GM23248 (cell line): ENCODE results near the gene VWA5B1. TPM values are rescaled to one million over a fixed set of nuclear protein-coding genes. Genes with fewer than 3 reads are reported as not detected.

Source experiments
- DNase-seq: peaks from one replicate; pipeline ENCODE4 v3.0.0-alpha.2; 2015
- H2AFZ ChIP-seq: fragments of 200-600 bp; sonication (generic); 2 replicates; pipeline ENCODE4 v1.6.1; 2016; ENCODE audit warnings: antibody characterized with exemption
- H3F3A ChIP-seq: fragments of 200-600 bp; sonication (generic); 2 replicates; pipeline ENCODE4 v1.6.1; 2016; ENCODE audit warnings: mild to moderate bottlenecking, antibody characterized with exemption, mixed run types; ENCODE audit not compliant: insufficient read depth
- H3K27ac ChIP-seq: fragments of 200-600 bp; sonication (generic); 2 replicates; pipeline ENCODE4 v1.5.1; 2016; ENCODE audit warnings: mild to moderate bottlenecking
- H3K27me3 ChIP-seq: fragments of 200-600 bp; sonication (generic); replicated peaks from 2 replicates; pipeline ENCODE4 v1.6.1; 2016; ENCODE audit warnings: mild to moderate bottlenecking; ENCODE audit not compliant: insufficient read depth
- H3K36me3 ChIP-seq: fragments of 200-600 bp; sonication (generic); 2 replicates; pipeline ENCODE4 v1.6.1; 2016; ENCODE audit warnings: low read depth, mild to moderate bottlenecking
- H3K4me1 ChIP-seq: fragments of 200-600 bp; sonication (generic); 2 replicates; pipeline ENCODE4 v1.6.1; 2016; ENCODE audit warnings: mild to moderate bottlenecking; ENCODE audit not compliant: insufficient read depth
- H3K4me2 ChIP-seq: fragments of 200-600 bp; sonication (generic); one replicate; pipeline ENCODE4 v1.6.1; 2016; ENCODE audit warnings: mild to moderate bottlenecking; ENCODE audit not compliant: unreplicated experiment
- H3K4me3 ChIP-seq: fragments of 200-600 bp; sonication (generic); 2 replicates; pipeline ENCODE4 v1.5.1; 2016; ENCODE audit warnings: mild to moderate bottlenecking
- H3K79me2 ChIP-seq: fragments of 200-600 bp; sonication (generic); 2 replicates; pipeline ENCODE4 v1.6.1; 2016; ENCODE audit warnings: mild to moderate bottlenecking; ENCODE audit not compliant: insufficient read depth
- H3K9ac ChIP-seq: fragments of 200-600 bp; sonication (generic); 2 replicates; pipeline ENCODE4 v1.6.1; 2016; ENCODE audit warnings: mild to moderate bottlenecking
- H3K9me2 ChIP-seq: fragments of 200-600 bp; sonication (generic); 2 replicates; pipeline ENCODE4 v1.6.1; 2016; ENCODE audit warnings: mixed run types, mild to moderate bottlenecking, moderate library complexity; ENCODE audit not compliant: insufficient read depth
- H3K9me3 ChIP-seq: fragments of 200-600 bp; sonication (generic); one replicate; pipeline ENCODE4 v1.6.1; 2017; ENCODE audit warnings: low read depth
- H4K20me1 ChIP-seq: fragments of 200-600 bp; sonication (generic); 2 replicates; pipeline ENCODE4 v1.6.0; 2016; ENCODE audit not compliant: insufficient read depth
- EZH2 ChIP-seq: fragments of 200-600 bp; sonication (generic); IDR thresholded peaks from 2 replicates; pipeline ENCODE4 v1.6.1; 2018; ENCODE audit warnings: antibody characterized with exemption, mild to moderate bottlenecking; ENCODE audit not compliant: insufficient read depth, poor library complexity, severe bottlenecking
- EZH2phosphoT487 ChIP-seq: fragments of 200-600 bp; sonication (generic); IDR thresholded peaks from 2 replicates; pipeline ENCODE4 v1.6.1; 2018; ENCODE audit warnings: antibody characterized with exemption, moderate library complexity, mild to moderate bottlenecking, low read depth; ENCODE audit not compliant: insufficient read depth
- WGBS, 2 experiments: methylation state at CpG; one replicate each; pipeline ENCODE4 v1.1.6; 2015 to 2017; ENCODE audit warnings: low lambda C conversion rate in 2 of 2, low coverage in 1 of 2; ENCODE audit errors: missing lambda C conversion rate in 2 of 2; 5-methylcytosine and 5-hydroxymethylcytosine counted together
- in situ Hi-C: fragments of 300-500 bp; cut with MboI; formaldehyde crosslinking; loops from 2 replicates; pipeline ENCODE4 v1.15.0; 2020
- polyA plus RNA-seq: library from polyadenylated mRNA; unstranded; fragments of >200 nt; fragmentation: Nextera tagmentation; extraction: Ambion mirVana; gene quantifications from 2 replicates; pipeline ENCODE4 v1.2.1, GENCODE V29; 2016
- total RNA-seq: library from RNA; depleted of rRNA; stranded (reverse); fragments of >200 nt; shearing (Covaris generic); gene quantifications from 2 replicates; pipeline ENCODE4 v1.2.3, GENCODE V29; 2014

Gene VWA5B1
- total and polyA plus RNA-seq, 2 experiments from 2014 or later = not detected

GRCh38 chr1:20343938-20344302 is 53.2 kb downstream of the VWA5B1 start:
- Histone ChIP-seq H3K27me3 (peaks cover 23% of the 10 kb centered on the region), H3K79me2 (no peaks in the 10 kb centered on the region), H4K20me1 (no peaks in the 10 kb centered on the region), H3K9me3 (no peaks in the 10 kb centered on the region), H3F3A (no peaks in the 10 kb centered on the region), H3K36me3 (no peaks in the 10 kb centered on the region), H3K9ac (no peak overlapping the region), H3K4me3 (no peak overlapping the region), H3K27ac (no peak overlapping the region), H3K4me2 (no peak overlapping the region), H3K9me2 (no peaks in the 10 kb centered on the region), H3K4me1 (no peaks in the 10 kb centered on the region), H2AFZ (no peak overlapping the region)
- WGBS, 2 experiments = 12 to 17% methylated on average over 5 to 10 of the region's 10 CpGs
- DNase-seq = no peak
- in situ Hi-C loops = no loop called here
- TF ChIP-seq EZH2phosphoT487 (no peak), EZH2 (no peak)

GRCh38 chr1:20344738-20345137 is 54.1 kb downstream of the VWA5B1 start:
- no peaks in the 10 kb centered on the region for H4K20me1 ChIP-seq
- in situ Hi-C loops = no loop called here
- H3K79me2 ChIP-seq = no peaks in the 10 kb centered on the region
- no peaks in the 10 kb centered on the region for H3K36me3 ChIP-seq
- no peaks in the 10 kb centered on the region for H3K9me2 ChIP-seq
- H3F3A ChIP-seq = no peaks in the 10 kb centered on the region
- no peak overlapping the region for H2AFZ ChIP-seq
- DNase-seq = no peak
- 39 to 45% methylated on average over 7 of the region's 7 CpGs for WGBS, 2 experiments
- no peaks in the 10 kb centered on the region for H3K9me3 ChIP-seq
- H3K4me1 ChIP-seq = no peaks in the 10 kb centered on the region
- TF ChIP-seq EZH2phosphoT487 (no peak), EZH2 (no peak)
- H3K27me3 ChIP-seq = peaks cover 23% of the 10 kb centered on the region
- no peak overlapping the region for H3K27ac ChIP-seq
- no peak overlapping the region for H3K4me3 ChIP-seq
- no peak overlapping the region for H3K9ac ChIP-seq
- no peak overlapping the region for H3K4me2 ChIP-seq

- Histone ChIP-seq H3K36me3 (no peaks in the 10 kb centered on the region), H3K27me3 (peaks cover 23% of the 10 kb centered on the region), H3K4me2 (no peak overlapping the region), H3K79me2 (no peaks in the 10 kb centered on the region), H3F3A (no peaks in the 10 kb centered on the region), H3K9ac (no peak overlapping the region), H3K27ac (no peak overlapping the region), H3K4me3 (no peak overlapping the region), H3K9me3 (no peaks in the 10 kb centered on the region), H3K9me2 (no peaks in the 10 kb centered on the region), H2AFZ (no peak overlapping the region), H3K4me1 (no peaks in the 10 kb centered on the region), H4K20me1 (no peaks in the 10 kb centered on the region)
- TF ChIP-seq EZH2phosphoT487 = no peak
- TF ChIP-seq EZH2 = no peak
- no peak for DNase-seq
- 66 to 77% methylated on average over 13 of the region's 13 CpGs for WGBS, 2 experiments
- in situ Hi-C loops = no loop called here
Observed at GRCh38 chr1:20345419-20345818, 54.7 kb downstream of the VWA5B1 start.

- H3K9me2 ChIP-seq = no peaks in the 10 kb centered on the region
- H3K9me3 ChIP-seq = no peaks in the 10 kb centered on the region
- no peak overlapping the region for H3K27ac ChIP-seq
- no peak overlapping the region for H3K4me3 ChIP-seq
- DNase-seq = no peak
- H3K79me2 ChIP-seq = no peaks in the 10 kb centered on the region
- H3F3A ChIP-seq = no peaks in the 10 kb centered on the region
- in situ Hi-C loops = no loop called here
- no peak overlapping the region for H2AFZ ChIP-seq
- TF ChIP-seq EZH2 = no peak
- no peak for TF ChIP-seq EZH2phosphoT487
- H4K20me1 ChIP-seq = no peaks in the 10 kb centered on the region
- no peak overlapping the region for H3K4me2 ChIP-seq
- 26 to 27% methylated on average over 1 of the region's 1 CpG for WGBS, 2 experiments
- no peak overlapping the region for H3K9ac ChIP-seq
- no peaks in the 10 kb centered on the region for H3K4me1 ChIP-seq
- H3K27me3 ChIP-seq = peaks cover 23% of the 10 kb centered on the region
- H3K36me3 ChIP-seq = no peaks in the 10 kb centered on the region
Observed at GRCh38 chr1:20346433-20346832, 55.8 kb downstream of the VWA5B1 start.

GRCh38 chr1:20347699-20348098 is 57.0 kb downstream of the VWA5B1 start:
- no peak overlapping the region for H3K9ac ChIP-seq
- no peaks in the 10 kb centered on the region for H3K36me3 ChIP-seq
- no peaks in the 10 kb centered on the region for H3F3A ChIP-seq
- 71 to 73% methylated on average over 2 of the region's 2 CpGs for WGBS, 2 experiments
- peaks cover 23% of the 10 kb centered on the region for H3K27me3 ChIP-seq
- H3K4me2 ChIP-seq = no peak overlapping the region
- H3K4me3 ChIP-seq = no peak overlapping the region
- H3K79me2 ChIP-seq = no peaks in the 10 kb centered on the region
- H3K4me1 ChIP-seq = no peaks in the 10 kb centered on the region
- H2AFZ ChIP-seq = no peak overlapping the region
- no peak for DNase-seq
- in situ Hi-C loops = no loop called here
- no peak for TF ChIP-seq EZH2phosphoT487
- no peak for TF ChIP-seq EZH2
- no peaks in the 10 kb centered on the region for H4K20me1 ChIP-seq
- H3K9me2 ChIP-seq = no peaks in the 10 kb centered on the region
- H3K9me3 ChIP-seq = no peaks in the 10 kb centered on the region
- no peak overlapping the region for H3K27ac ChIP-seq
